Measurements from ENCODE around the gene GALM.
"Not testable (repeated sequence)": the region's sequence is repeated elsewhere in the genome, so short reads cannot be mapped to it uniquely, and the experiment has no call there.

Gene GALM

GRCh38 chr2:38701542-38701941 lies 35.6 kb downstream of the GALM start:
- no peaks in the 10 kb centered on the region for H3K27me3 ChIP-seq (ENCODE audit: insufficient read depth, low read depth, severe bottlenecking)
- no peak overlapping the region for H3K27ac ChIP-seq
- H3K4me3 ChIP-seq (ENCODE audit: low read depth, low read length) = no peak overlapping the region
- TF ChIP-seq CTCF (IDR thresholded peaks at IDR 0.05; ENCODE audit: low read depth, low read length) = no peak
- no peak for DNase-seq
- H3K9me3 ChIP-seq (ENCODE audit: severe bottlenecking) = no peaks in the 10 kb centered on the region
- no peaks in the 10 kb centered on the region for H3K36me3 ChIP-seq

GRCh38 chr2:38702413-38702812 lies 36.5 kb downstream of the GALM start:
- no peaks in the 10 kb centered on the region for H3K9me3 ChIP-seq (ENCODE audit: severe bottlenecking)
- TF ChIP-seq CTCF (IDR thresholded peaks at IDR 0.05; ENCODE audit: low read depth, low read length) = no peak
- peak; percentile 40 for DNase-seq
- H3K27me3 ChIP-seq (ENCODE audit: insufficient read depth, low read depth, severe bottlenecking) = no peaks in the 10 kb centered on the region
- H3K4me3 ChIP-seq (ENCODE audit: low read depth, low read length) = no peak overlapping the region
- H3K36me3 ChIP-seq = no peaks in the 10 kb centered on the region
- no peak overlapping the region for H3K27ac ChIP-seq

GRCh38 chr2:38703336-38703735 lies 37.4 kb downstream of the GALM start:
- not testable (repeated sequence) for H3K4me3 ChIP-seq (ENCODE audit: low read depth, low read length); H3K27me3 ChIP-seq (ENCODE audit: insufficient read depth, low read depth, severe bottlenecking); H3K27ac ChIP-seq; H3K9me3 ChIP-seq (ENCODE audit: severe bottlenecking); H3K36me3 ChIP-seq; DNase-seq

- H3K27me3 ChIP-seq (ENCODE audit: insufficient read depth, low read depth, severe bottlenecking) = no peaks in the 10 kb centered on the region
- TF ChIP-seq CTCF (IDR thresholded peaks at IDR 0.05; ENCODE audit: low read depth, low read length) = no peak
Observed at GRCh38 chr2:38704664-38705063, 38.8 kb downstream of the GALM start.

GRCh38 chr2:38706846-38707345 lies 41.0 kb downstream of the GALM start:
- no peak for DNase-seq
- H3K4me3 ChIP-seq (ENCODE audit: low read depth, low read length) = no peak overlapping the region
- TF ChIP-seq CTCF (IDR thresholded peaks at IDR 0.05; ENCODE audit: low read depth, low read length) = no peak
- no peaks in the 10 kb centered on the region for H3K36me3 ChIP-seq
- H3K27ac ChIP-seq = no peak overlapping the region
- H3K27me3 ChIP-seq (ENCODE audit: insufficient read depth, low read depth, severe bottlenecking) = no peaks in the 10 kb centered on the region
- H3K9me3 ChIP-seq (ENCODE audit: severe bottlenecking) = no peaks in the 10 kb centered on the region

More at GRCh38 chr2:38704664-38705063, 38.8 kb downstream of the GALM start:
- Histone ChIP-seq H3K4me3 (ENCODE audit: low read depth, low read length) (no peak overlapping the region), H3K27ac (no peak overlapping the region), H3K9me3 (ENCODE audit: severe bottlenecking) (no peaks in the 10 kb centered on the region), H3K36me3 (no peaks in the 10 kb centered on the region)
- DNase-seq = no peak

- H3K9me3 ChIP-seq (ENCODE audit: severe bottlenecking); H3K36me3 ChIP-seq: not testable (repeated sequence)
Observed at GRCh38 chr2:38708491-38708890, 42.6 kb downstream of the GALM start.

GRCh38 chr2:38708900-38709566 lies 43.1 kb downstream of the GALM start:
- Histone ChIP-seq H3K36me3 (no peaks in the 10 kb centered on the region), H3K27me3 (ENCODE audit: insufficient read depth, low read depth, severe bottlenecking) (no peaks in the 10 kb centered on the region), H3K9me3 (ENCODE audit: severe bottlenecking) (no peaks in the 10 kb centered on the region), H3K27ac (no peak overlapping the region), H3K4me3 (ENCODE audit: low read depth, low read length) (no peak overlapping the region)
- no peak for TF ChIP-seq CTCF (IDR thresholded peaks at IDR 0.05; ENCODE audit: low read depth, low read length)
- DNase-seq = no peak

More at GRCh38 chr2:38708491-38708890, 42.6 kb downstream of the GALM start:
- H3K4me3 ChIP-seq (ENCODE audit: low read depth, low read length); H3K27me3 ChIP-seq (ENCODE audit: insufficient read depth, low read depth, severe bottlenecking); H3K27ac ChIP-seq; DNase-seq: not testable (repeated sequence)

All from WERI-Rb-1 (cell line).